Lower leg skin (tissue), 3 donors: ENCODE measurements around the gene ZNF653.

Source experiments
- CTCF ChIP-seq, 3 donors: fragments of 450-650 bp; IDR thresholded peaks; one replicate each; pipeline ENCODE4 v1.5.1; 2016; ENCODE audit warnings: antibody characterized with exemption in 3 of 3, mild to moderate bottlenecking in 3 of 3, moderate library complexity in 2 of 3
- POLR2A ChIP-seq, 2 donors: fragments of 450-650 bp; IDR thresholded peaks; one replicate each; pipeline ENCODE4 v1.6.1; 2016 to 2017; ENCODE audit warnings: antibody characterized with exemption in 2 of 2, mild to moderate bottlenecking in 1 of 2, moderate library complexity in 1 of 2

- TF ChIP-seq POLR2A (IDR thresholded peaks at IDR 0.05): no peak
- no peak for TF ChIP-seq CTCF (IDR thresholded peaks at IDR 0.05)
Observed at GRCh38 chr19:11540645-11541044, 35.0 kb upstream of the ZNF653 start.
